CD4-positive, alpha-beta T cell treated with Interleukin-6 at 100 ng/mL for 8 hours (primary cell): ENCODE results near the gene EBNA1BP2.
A peak's percentile ranks its signal among the peaks of the same experiment; 100 is the strongest.
"Not testable (repeated sequence)": the region's sequence is repeated elsewhere in the genome, so short reads cannot be mapped to it uniquely, and the experiment has no call there.

ENCODE experiments used
- DNase-seq: peaks from one replicate; pipeline ENCODE4 v3.0.0-alpha.2; 2020; ENCODE audit warnings: mixed read lengths, low spot score

The EBNA1BP2 gene

GRCh38 chr1:43172527-43172972, 460 bp upstream of the EBNA1BP2 start:
- peak; percentile 93 for DNase-seq

- no peak for DNase-seq
These were observed 696 bp downstream of the EBNA1BP2 start for GRCh38 chr1:43171312-43171875.

GRCh38 chr1:43165765-43166164, 6.3 kb downstream of the EBNA1BP2 start:
- DNase-seq, result no peak

- no peak for DNase-seq
These were observed 6.9 kb downstream of the EBNA1BP2 start for GRCh38 chr1:43165162-43165561.

- DNase-seq, result no peak
These were observed 16.1 kb downstream of the EBNA1BP2 start for GRCh38 chr1:43156026-43156425.

- DNase-seq, result no peak
These were observed 18.6 kb downstream of the EBNA1BP2 start for GRCh38 chr1:43153443-43153842.

- no peak for DNase-seq
These were observed 19.2 kb downstream of the EBNA1BP2 start for GRCh38 chr1:43152866-43153265.

- DNase-seq, result no peak
These were observed 22.2 kb downstream of the EBNA1BP2 start for GRCh38 chr1:43149889-43150288.

GRCh38 chr1:43147625-43148327, 24.3 kb downstream of the EBNA1BP2 start:
- DNase-seq, result no peak

- DNase-seq, result no peak
These were observed 27.9 kb downstream of the EBNA1BP2 start for GRCh38 chr1:43144237-43144636.

GRCh38 chr1:43143441-43143888, 28.6 kb downstream of the EBNA1BP2 start:
- DNase-seq, result no peak

- no peak for DNase-seq
These were observed 31.5 kb downstream of the EBNA1BP2 start for GRCh38 chr1:43140583-43140982.

GRCh38 chr1:43140010-43140409, 32.1 kb downstream of the EBNA1BP2 start:
- DNase-seq, result no peak

- DNase-seq, result not testable (repeated sequence)
These were observed 32.8 kb downstream of the EBNA1BP2 start for GRCh38 chr1:43139295-43139694.

GRCh38 chr1:43137445-43138052, 34.5 kb downstream of the EBNA1BP2 start:
- no peak for DNase-seq

GRCh38 chr1:43135857-43136781, 36.0 kb downstream of the EBNA1BP2 start:
- DNase-seq, result no peak

GRCh38 chr1:43134640-43135039, 37.5 kb downstream of the EBNA1BP2 start:
- DNase-seq, result no peak

GRCh38 chr1:43134068-43134467, 38.0 kb downstream of the EBNA1BP2 start:
- no peak for DNase-seq

- no peak for DNase-seq
These were observed 42.7 kb downstream of the EBNA1BP2 start for GRCh38 chr1:43129426-43129825.

GRCh38 chr1:43128816-43129215, 43.3 kb downstream of the EBNA1BP2 start:
- no peak for DNase-seq

- DNase-seq, result no peak
These were observed 49.1 kb downstream of the EBNA1BP2 start for GRCh38 chr1:43123031-43123430.

GRCh38 chr1:43121256-43121900, 50.7 kb downstream of the EBNA1BP2 start:
- DNase-seq, result no peak
